IPS-18c (cell line): ENCODE measurements around the gene ACTR5.
A peak's percentile ranks its signal among the peaks of the same experiment; 100 is the strongest.
"Not testable (repeated sequence)": the region's sequence is repeated elsewhere in the genome, so short reads cannot be mapped to it uniquely, and the experiment has no call there.

ENCODE experiments used
- H3K4me3 ChIP-seq: 2 replicates; pipeline ENCODE4 v1.7.0; 2013; ENCODE audit warnings: low read depth, mild to moderate bottlenecking, low read length, moderate library complexity; ENCODE audit not compliant: insufficient read depth
- H3K9me3 ChIP-seq: one replicate; pipeline ENCODE4 v1.6.1; 2013; ENCODE audit warnings: mild to moderate bottlenecking, low read length, moderate library complexity; ENCODE audit not compliant: control insufficient read depth, insufficient read depth

The ACTR5 gene

GRCh38 chr20:38787870-38788269, 39.6 kb downstream of the ACTR5 start:
- Histone ChIP-seq H3K4me3 (no peak overlapping the region), H3K9me3 (no peaks in the 10 kb centered on the region)

- H3K4me3 ChIP-seq, result no peak overlapping the region
- no peaks in the 10 kb centered on the region for H3K9me3 ChIP-seq
Observed at GRCh38 chr20:38789503-38790199, 41.4 kb downstream of the ACTR5 start.

GRCh38 chr20:38790200-38791053, 42.2 kb downstream of the ACTR5 start:
- Histone ChIP-seq H3K4me3 (no peak overlapping the region), H3K9me3 (no peaks in the 10 kb centered on the region)

- Histone ChIP-seq H3K9me3 (no peaks in the 10 kb centered on the region), H3K4me3 (no peak overlapping the region)
Observed at GRCh38 chr20:38791291-38791690, 43.0 kb downstream of the ACTR5 start.

GRCh38 chr20:38791940-38792339, 43.7 kb downstream of the ACTR5 start:
- H3K9me3 ChIP-seq, result no peaks in the 10 kb centered on the region
- H3K4me3 ChIP-seq, result no peak overlapping the region

GRCh38 chr20:38794057-38794456, 45.8 kb downstream of the ACTR5 start:
- not testable (repeated sequence) for H3K4me3 ChIP-seq, H3K9me3 ChIP-seq

GRCh38 chr20:38798266-38798665, 50.0 kb downstream of the ACTR5 start:
- no peak overlapping the region for H3K4me3 ChIP-seq
- no peaks in the 10 kb centered on the region for H3K9me3 ChIP-seq

GRCh38 chr20:38799203-38799602, 50.9 kb downstream of the ACTR5 start:
- Histone ChIP-seq H3K4me3 (no peak overlapping the region), H3K9me3 (no peaks in the 10 kb centered on the region)

GRCh38 chr20:38800882-38801281, 52.6 kb downstream of the ACTR5 start:
- H3K9me3 ChIP-seq, result no peaks in the 10 kb centered on the region

GRCh38 chr20:38804221-38804620, 56.0 kb downstream of the ACTR5 start:
- H3K4me3 ChIP-seq, result no peak overlapping the region

More at GRCh38 chr20:38800882-38801281, 52.6 kb downstream of the ACTR5 start:
- H3K4me3 ChIP-seq, result no peak overlapping the region

GRCh38 chr20:38804682-38805501, 56.6 kb downstream of the ACTR5 start:
- Histone ChIP-seq H3K4me3 (peak overlapping the region; percentile 70), H3K9me3 (no peaks in the 10 kb centered on the region)

More at GRCh38 chr20:38804221-38804620, 56.0 kb downstream of the ACTR5 start:
- H3K9me3 ChIP-seq, result no peaks in the 10 kb centered on the region

- no peaks in the 10 kb centered on the region for H3K9me3 ChIP-seq
- H3K4me3 ChIP-seq, result peak within 1 kb of the TSS; percentile 70
Observed at GRCh38 chr20:38805502-38805957, 57.3 kb downstream of the ACTR5 start, which contains the start of gene PPP1R16B. Gene PPP1R16B, plus strand, starts transcription at chr20:38805697. Its CDS starts 30,229 bp downstream, at chr20:38835926.

GRCh38 chr20:38805958-38806854, 57.9 kb downstream of the ACTR5 start:
- no peaks in the 10 kb centered on the region for H3K9me3 ChIP-seq
- H3K4me3 ChIP-seq, result peak overlapping the region; percentile 70

GRCh38 chr20:38806855-38807655, 58.8 kb downstream of the ACTR5 start:
- H3K9me3 ChIP-seq, result no peaks in the 10 kb centered on the region

GRCh38 chr20:38809942-38810341, 61.7 kb downstream of the ACTR5 start:
- Histone ChIP-seq H3K4me3 (no peak overlapping the region), H3K9me3 (no peaks in the 10 kb centered on the region)

More at GRCh38 chr20:38806855-38807655, 58.8 kb downstream of the ACTR5 start:
- peak overlapping the region; percentile 70 for H3K4me3 ChIP-seq
